Measurements from ENCODE around the gene GALT.

GRCh38 chr9:34650816-34651215 is 4.3 kb downstream of the GALT start:
- TF ChIP-seq CTCF (IDR thresholded peaks at IDR 0.05) (no peak), POLR2A (IDR thresholded peaks at IDR 0.05) (no peak)

All from breast epithelium (tissue), 3 donors.